ENCODE measurements around the gene FHOD3. TPM values are rescaled to one million over a fixed set of nuclear protein-coding genes. Genes with fewer than 3 reads are reported as not detected.
A peak's percentile ranks its signal among the peaks of the same experiment; 100 is the strongest.

The FHOD3 gene
- total RNA-seq, 1 experiment from 2014 or later, result 5.0 TPM

GRCh38 chr18:36786686-36787085 lies 489.2 kb downstream of the FHOD3 start:
- H3K27ac Mint-ChIP-seq (ENCODE audit: low read depth, unreplicated experiment), result peak overlapping the region; percentile 88
- peak overlapping the region; percentile 23 for H3K4me3 Mint-ChIP-seq (ENCODE audit: unreplicated experiment)
- no peak for TF ChIP-seq CTCF (IDR thresholded peaks at IDR 0.05; ENCODE audit: unreplicated experiment)
- peaks cover 6% of the 10 kb centered on the region for H3K36me3 Mint-ChIP-seq (ENCODE audit: insufficient read depth, unreplicated experiment)
- H3K4me1 Mint-ChIP-seq (ENCODE audit: insufficient read depth, unreplicated experiment), result peaks cover 14% of the 10 kb centered on the region
- no peaks in the 10 kb centered on the region for H3K9me3 Mint-ChIP-seq (ENCODE audit: unreplicated experiment)
- H3K27me3 Mint-ChIP-seq (ENCODE audit: insufficient read depth, unreplicated experiment), result no peaks in the 10 kb centered on the region
- DNase-seq (ENCODE audit: unreplicated experiment), result peak; percentile 76
- intact Hi-C loops (cut with micrococcal nuclease), result no loop called here
- no TSS peak for BruUV-seq (replicated peaks)
- ChIA-PET POLR2A (no interaction called here), CTCF (interaction anchor here (0.9 to 1.0 kb wide), 2 partner anchors 13 to 36 kb away, joined by 3 read pairs; no protein-coding TSS in a partner anchor)

GRCh38 chr18:36792634-36793283 lies 495.2 kb downstream of the FHOD3 start:
- Mint-ChIP-seq H3K4me3 (ENCODE audit: unreplicated experiment) (no peak overlapping the region), H3K9me3 (ENCODE audit: unreplicated experiment) (no peaks in the 10 kb centered on the region), H3K36me3 (ENCODE audit: insufficient read depth, unreplicated experiment) (peaks cover 31% of the 10 kb centered on the region), H3K27ac (ENCODE audit: low read depth, unreplicated experiment) (no peak overlapping the region), H3K27me3 (ENCODE audit: insufficient read depth, unreplicated experiment) (no peaks in the 10 kb centered on the region), H3K4me1 (ENCODE audit: insufficient read depth, unreplicated experiment) (no peaks in the 10 kb centered on the region)
- DNase-seq (ENCODE audit: unreplicated experiment), result no peak
- no TSS peak for BruUV-seq (replicated peaks)
- ChIA-PET CTCF (interaction anchor here (0.6 to 1.0 kb wide), 2 partner anchors 18 to 153 kb away, joined by 3 read pairs; no protein-coding TSS in a partner anchor), POLR2A (no interaction called here)
- intact Hi-C loops (cut with micrococcal nuclease), result no loop called here
- TF ChIP-seq CTCF (IDR thresholded peaks at IDR 0.05; ENCODE audit: unreplicated experiment), result no peak

GRCh38 chr18:36798738-36799473 lies 501.4 kb downstream of the FHOD3 start:
- ChIA-PET CTCF (interaction anchor here (0.8 to 2.7 kb wide), 6 partner anchors 9 to 111 kb away, joined by 3 to 17 read pairs (median 4); no protein-coding TSS in a partner anchor), POLR2A (interaction anchor here (0.6 kb wide), 1 partner anchor 1938 kb away, joined by 3 read pairs; no protein-coding TSS in a partner anchor)
- H3K9me3 Mint-ChIP-seq (ENCODE audit: unreplicated experiment), result no peaks in the 10 kb centered on the region
- H3K36me3 Mint-ChIP-seq (ENCODE audit: insufficient read depth, unreplicated experiment), result peaks cover 55% of the 10 kb centered on the region
- no TSS peak for BruUV-seq (replicated peaks)
- no peak for TF ChIP-seq CTCF (IDR thresholded peaks at IDR 0.05; ENCODE audit: unreplicated experiment)
- no peak for DNase-seq (ENCODE audit: unreplicated experiment)
- intact Hi-C loops (cut with micrococcal nuclease), result no loop called here
- H3K4me1 Mint-ChIP-seq (ENCODE audit: insufficient read depth, unreplicated experiment), result no peaks in the 10 kb centered on the region
- no peak overlapping the region for H3K4me3 Mint-ChIP-seq (ENCODE audit: unreplicated experiment)
- no peak overlapping the region for H3K27ac Mint-ChIP-seq (ENCODE audit: low read depth, unreplicated experiment)
- H3K27me3 Mint-ChIP-seq (ENCODE audit: insufficient read depth, unreplicated experiment), result no peaks in the 10 kb centered on the region

- H3K36me3 Mint-ChIP-seq (ENCODE audit: insufficient read depth, unreplicated experiment), result peaks cover 40% of the 10 kb centered on the region
- intact Hi-C loops (cut with micrococcal nuclease), result no loop called here
These were observed 507.6 kb downstream of the FHOD3 start for GRCh38 chr18:36805105-36805504.

More at GRCh38 chr18:36805105-36805504, 507.6 kb downstream of the FHOD3 start:
- Mint-ChIP-seq H3K27ac (ENCODE audit: low read depth, unreplicated experiment) (no peak overlapping the region), H3K9me3 (ENCODE audit: unreplicated experiment) (no peaks in the 10 kb centered on the region), H3K27me3 (ENCODE audit: insufficient read depth, unreplicated experiment) (no peaks in the 10 kb centered on the region), H3K4me3 (ENCODE audit: unreplicated experiment) (no peak overlapping the region), H3K4me1 (ENCODE audit: insufficient read depth, unreplicated experiment) (no peaks in the 10 kb centered on the region)
- CTCF ChIA-PET, result interaction anchor here (1.0 to 1.7 kb wide), 2 partner anchors 48 to 685 kb away, joined by 3 read pairs; no protein-coding TSS in a partner anchor
- DNase-seq (ENCODE audit: unreplicated experiment), result no peak
- BruUV-seq (replicated peaks), result no TSS peak
- POLR2A ChIA-PET, result no interaction called here
- TF ChIP-seq CTCF (IDR thresholded peaks at IDR 0.05; ENCODE audit: unreplicated experiment), result no peak
